ENCODE results near the gene WFDC12.

WFDC12 gene

GRCh38 chr20:45114465-45115385, 9.5 kb downstream of the WFDC12 start, which contains the start of gene WFDC5:
TSS of gene WFDC5 (minus strand) at chr20:45115174. CDS start at chr20:45115083, 91 bp downstream.
- DNase-seq = no peak

DNA sequence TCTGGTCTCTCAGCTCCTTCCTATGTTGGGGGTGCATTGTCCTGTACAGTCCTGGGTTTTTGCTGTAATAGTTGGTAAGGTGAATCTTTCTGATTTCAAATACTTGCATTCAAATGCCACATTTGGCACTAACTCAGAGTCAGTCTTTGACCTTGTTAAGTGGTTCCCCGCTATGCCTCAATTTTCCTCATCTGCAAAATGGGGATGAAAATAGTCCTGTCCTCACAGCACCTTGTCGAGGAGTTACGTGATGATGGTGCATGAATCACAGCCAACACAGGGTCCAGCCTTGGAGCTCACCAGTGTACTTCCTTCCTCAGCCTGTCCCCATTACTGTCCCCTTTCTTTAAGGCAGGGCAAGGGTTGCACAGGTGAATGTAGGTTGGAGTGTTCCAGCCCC, 10.4 kb downstream of the WFDC12 start:
- DNase-seq = no peak

- DNase-seq = no peak
Observed at GRCh38 chr20:45112754-45113153, 11.5 kb downstream of the WFDC12 start.

DNA sequence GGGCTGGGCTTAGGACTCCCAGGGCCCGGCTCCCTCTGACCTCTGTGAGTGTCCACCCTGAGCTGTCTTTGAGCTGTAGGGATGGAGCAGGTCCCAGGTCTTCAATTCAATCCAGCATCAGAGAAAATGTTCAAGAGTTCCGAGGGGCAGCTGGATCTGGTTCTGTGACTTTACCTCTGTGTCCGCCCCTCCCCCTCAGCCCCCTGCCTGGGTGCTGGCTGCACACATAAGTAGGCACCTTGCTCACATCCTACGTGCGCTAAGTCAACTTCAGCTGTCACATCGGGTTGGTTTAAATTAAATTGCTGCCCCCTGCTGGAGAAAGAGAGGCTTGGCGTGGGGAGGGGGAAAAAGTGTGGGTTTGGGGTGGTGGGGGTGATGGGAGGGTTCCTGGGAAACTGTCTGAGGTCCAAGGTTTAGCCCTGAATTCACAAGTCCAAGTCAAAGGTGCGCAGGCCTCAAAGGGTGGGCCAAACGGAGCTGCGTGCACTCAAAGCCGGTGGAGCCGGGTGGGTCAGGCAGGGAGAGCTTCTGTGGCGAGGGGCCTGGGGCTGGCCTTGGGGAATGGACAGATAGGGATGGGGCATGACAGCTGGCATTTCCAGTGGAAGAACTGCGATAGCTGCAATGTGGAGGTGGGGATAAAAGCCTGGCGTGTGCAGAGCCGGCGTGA, 12.3 kb downstream of the WFDC12 start:
- DNase-seq = no peak

- peak in 1 of 2 experiments; percentile 50 for DNase-seq
Observed at GRCh38 chr20:45111285-45111684, 13.0 kb downstream of the WFDC12 start.

GRCh38 chr20:45110301-45110700, 14.0 kb downstream of the WFDC12 start:
- no peak for DNase-seq

- no peak for DNase-seq
Observed at GRCh38 chr20:45109634-45110033, 14.6 kb downstream of the WFDC12 start.

DNA sequence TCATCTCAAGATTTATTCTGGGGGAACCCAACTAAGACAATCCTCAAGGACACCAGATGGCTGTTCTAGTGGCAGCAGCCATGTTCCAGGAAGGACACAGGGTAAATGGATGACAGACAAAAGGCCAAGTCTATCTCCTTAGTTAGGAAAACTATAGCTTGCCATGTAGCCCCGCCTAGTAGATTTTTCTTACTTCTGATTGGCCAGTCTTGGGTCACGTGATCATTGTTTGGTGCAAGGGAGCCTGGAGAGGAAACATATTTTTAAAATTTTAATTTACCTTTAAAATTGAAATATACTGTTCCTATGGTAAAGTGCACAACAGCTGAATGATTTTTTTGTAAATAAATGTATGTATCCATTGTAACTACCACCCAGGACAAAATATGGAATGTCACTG, 18.9 kb downstream of the WFDC12 start:
- peak in 1 of 2 experiments; percentile 23 for DNase-seq

GRCh38 chr20:45104786-45105185, 19.5 kb downstream of the WFDC12 start:
- peak in 1 of 2 experiments; percentile 28 for DNase-seq

DNA sequence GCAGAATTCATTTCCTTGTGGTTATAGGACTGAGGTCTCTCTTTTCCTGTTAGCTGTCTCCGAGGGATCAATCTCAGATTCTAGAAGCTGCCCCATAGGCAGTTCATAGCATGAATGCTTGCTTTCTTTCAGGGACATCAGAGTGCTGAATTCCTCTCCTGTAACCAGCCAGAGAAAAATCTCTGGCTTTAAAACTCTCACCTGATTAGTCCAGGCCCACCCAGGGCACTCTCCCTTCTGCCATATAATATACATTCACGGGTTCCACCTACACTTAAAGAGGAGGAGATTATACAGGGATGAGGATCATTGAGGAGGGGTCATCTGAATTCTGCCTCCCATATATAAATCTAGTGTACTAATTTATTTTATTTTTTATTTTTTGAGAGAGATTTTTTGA, 21.2 kb downstream of the WFDC12 start:
- DNase-seq = no peak

DNA sequence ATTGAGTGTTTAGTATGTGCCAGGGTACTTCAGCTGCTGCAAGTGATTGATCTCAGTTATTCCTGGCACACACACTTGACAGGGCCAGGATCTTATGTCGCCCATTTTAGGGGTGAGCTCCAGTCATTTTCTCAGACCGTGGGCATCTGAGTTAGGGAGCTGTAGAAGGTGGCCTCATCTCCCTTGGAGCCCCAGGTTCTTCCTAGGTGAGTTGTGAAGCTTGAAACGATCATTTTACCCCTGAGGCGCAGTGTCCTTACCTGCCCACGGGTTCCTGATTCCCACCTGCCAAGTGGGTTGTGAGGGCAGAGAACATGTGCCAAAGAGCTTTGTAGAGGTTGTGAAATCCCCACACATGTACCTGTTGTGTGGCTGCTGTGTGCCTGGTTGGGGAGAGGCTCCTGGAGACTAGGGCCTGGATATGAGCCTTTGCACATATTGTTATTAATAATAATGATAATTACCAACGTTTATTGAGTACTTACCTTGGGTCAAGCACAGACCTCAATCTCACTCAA, 22.9 kb downstream of the WFDC12 start:
- DNase-seq = no peak

DNA sequence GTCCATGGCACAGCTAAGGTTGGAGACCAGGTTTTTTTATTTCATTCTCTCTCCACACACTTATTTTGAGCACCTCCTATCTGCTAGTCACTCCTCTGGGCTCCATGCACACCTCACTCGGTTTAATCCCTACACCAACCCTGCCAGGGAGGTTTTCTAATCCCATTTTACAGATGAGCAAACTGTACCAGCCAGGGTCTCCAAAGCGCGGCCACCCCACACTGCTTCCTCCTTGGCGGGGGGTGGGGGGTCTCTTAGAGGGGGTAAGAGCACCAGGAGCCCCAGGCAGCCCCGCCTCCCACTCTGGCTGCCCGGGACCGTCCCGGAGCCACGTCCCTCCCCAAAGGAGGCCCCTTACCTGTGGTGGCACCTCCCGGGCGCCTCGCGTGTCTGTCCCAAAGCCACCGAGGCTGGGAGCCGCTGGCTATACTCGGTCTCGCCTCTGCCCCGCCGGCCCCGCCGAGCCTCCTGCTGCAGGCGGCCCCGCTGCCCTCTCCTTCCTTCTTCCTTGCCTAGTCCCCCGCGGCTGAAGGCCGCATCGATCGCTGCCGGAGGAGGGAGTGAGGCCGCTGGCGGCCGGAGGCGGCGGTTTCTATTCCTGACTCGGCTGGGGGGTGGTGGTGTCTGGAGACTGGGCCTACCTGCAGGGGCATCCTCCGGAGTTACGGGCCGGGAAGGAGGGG, 23.6 kb downstream of the WFDC12 start, which contains the start of gene KCNS1:
Gene KCNS1 (minus strand): TSS at position 565 of the 683 bp plus-strand sequence. CDS start 1,891 bp downstream, outside the sequence.
- no peak for DNase-seq

DNA sequence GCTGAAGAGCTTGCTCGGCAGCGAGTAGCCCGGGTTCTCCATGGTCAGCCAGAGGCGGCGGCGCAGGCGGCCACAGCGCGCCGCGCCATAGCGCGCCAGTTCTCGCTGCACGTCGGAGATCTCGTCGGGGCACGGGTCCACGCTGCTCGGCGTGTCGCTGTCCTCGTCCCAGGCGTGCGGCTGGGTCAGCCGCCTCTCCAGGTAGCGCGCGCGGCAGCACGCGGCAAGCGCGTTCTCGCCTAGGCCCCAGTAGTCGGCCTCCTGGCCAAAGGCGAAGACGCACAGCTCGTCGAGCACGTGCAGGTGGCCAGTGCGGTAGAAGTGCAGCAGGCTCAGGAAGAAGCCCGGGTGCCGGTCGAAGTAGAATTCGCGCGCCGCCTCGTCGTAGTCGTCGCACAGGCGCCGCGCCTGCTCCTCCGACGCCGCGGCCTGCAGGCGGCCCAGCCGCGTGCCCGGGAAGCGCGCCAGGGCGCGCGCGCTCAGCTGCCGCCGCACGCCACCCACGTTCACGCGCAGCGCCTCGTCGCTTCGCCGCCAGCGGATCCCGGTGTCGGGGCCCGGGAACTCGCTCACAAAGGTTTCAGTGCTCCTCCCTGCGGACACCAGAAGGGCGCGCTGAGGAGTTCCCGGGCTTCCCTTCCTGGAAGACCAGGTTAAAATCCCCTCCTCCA, 26.0 kb downstream of the WFDC12 start:
- DNase-seq = no peak

DNA sequence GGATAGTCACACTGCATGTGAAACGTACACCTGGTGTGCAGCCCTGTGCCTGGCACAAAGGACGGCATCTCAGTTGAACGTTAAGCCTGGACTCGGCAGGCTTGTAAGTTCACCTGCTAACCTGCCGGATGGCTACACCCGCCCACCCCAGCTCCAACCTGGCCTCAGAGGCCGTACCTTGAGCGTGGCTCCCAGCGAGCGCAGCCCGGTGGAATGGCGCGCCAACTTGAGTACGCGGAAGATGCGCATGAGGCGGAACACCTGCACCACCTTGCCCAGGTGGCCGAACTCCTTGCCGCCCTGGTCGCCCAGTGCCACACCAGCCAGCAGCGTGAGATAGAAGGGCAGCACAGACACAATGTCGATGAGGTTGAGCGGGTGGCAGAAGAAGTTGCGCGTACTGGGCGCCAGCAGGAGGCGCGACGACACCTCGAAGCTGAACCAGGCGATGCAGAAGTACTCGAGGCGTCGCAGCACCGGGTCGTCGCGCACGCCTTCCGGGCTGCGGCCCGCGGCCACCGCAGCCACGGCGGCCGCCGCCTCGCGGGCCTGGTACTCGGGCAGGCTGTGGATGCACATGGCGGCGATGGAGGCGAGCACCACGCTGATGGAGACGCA, 26.7 kb downstream of the WFDC12 start:
- no peak for DNase-seq

- peak in 1 of 2 experiments; percentile 33 for DNase-seq
Observed at GRCh38 chr20:45096781-45097180, 27.5 kb downstream of the WFDC12 start.

DNA sequence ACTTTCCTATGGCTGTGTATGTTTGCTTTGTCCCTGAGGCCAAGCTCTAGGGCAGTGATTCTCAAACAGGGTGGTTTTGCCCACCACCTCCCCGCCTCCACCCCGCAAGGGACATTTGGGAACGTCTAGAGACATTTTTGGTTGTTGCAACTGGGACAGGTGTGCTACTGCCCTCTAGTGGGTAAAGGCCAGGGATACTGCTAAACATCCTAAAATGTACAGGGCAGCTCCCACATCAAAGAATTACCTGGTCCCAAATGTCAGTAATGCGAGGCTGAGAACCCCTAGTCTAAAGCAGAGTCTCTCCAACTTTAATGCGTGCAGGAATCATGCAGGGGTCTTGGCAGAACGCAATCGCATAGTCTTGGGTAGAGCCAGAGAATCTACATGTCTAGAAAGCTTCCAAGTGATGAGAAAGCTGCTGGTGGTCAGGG, 28.4 kb downstream of the WFDC12 start:
- peak; percentile 53 to 72 for DNase-seq

DNA sequence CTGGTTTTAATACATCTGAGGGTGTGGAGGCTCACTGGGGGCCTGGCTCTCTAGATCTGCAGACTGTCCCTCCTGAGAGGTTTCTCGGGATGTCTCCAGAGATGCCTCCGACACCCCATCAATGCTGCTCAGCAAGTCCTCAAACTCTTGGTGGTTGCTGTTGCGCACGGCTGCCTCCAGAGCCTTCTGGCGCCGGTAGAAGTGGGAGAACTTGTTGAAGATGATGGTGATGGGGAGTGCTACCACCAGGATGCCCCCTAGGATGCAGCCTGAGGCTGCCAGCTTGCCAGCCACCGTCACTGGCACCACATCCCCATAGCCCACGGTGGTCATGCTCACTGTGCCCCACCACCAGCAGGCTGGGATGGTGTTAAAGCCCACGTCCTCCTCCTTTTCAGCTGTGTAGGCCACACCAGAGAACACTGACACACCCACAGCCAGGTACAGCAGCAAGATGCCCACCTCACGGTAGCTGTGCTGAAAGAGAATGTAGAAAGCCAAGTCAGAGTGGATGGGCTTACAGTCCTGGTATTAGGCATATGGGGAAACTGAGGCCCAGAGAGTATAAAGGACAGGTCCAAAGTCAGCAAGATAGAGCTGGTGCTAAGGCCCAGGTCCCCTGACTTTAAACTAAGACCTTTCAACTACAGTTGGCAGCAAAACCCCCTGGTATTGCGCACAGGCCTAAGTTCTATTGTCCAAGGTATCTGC, 29.2 kb downstream of the WFDC12 start:
- DNase-seq = no peak

GRCh38 chr20:45094201-45094600, 30.1 kb downstream of the WFDC12 start:
- DNase-seq = no peak

GRCh38 chr20:45092898-45093297, 31.4 kb downstream of the WFDC12 start:
- no peak for DNase-seq

DNA sequence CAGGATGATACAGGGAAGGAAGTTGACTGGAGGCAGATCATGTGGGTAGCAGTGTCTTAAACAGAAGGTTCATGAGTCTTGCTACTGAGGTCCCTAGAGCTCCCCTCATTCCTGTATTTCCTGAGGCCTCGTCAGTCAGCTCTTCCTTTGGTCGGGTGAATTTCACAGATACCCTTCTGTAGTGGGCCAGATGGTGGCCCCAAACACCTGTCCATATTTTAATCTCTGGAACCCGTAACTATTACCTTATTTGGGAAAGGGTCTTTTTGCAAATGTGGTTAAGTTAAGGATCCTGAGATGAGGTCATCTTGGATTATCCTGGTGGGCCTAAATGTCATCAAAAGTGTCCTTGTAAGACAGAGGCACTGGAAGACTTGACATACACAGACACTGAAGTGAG, 32.9 kb downstream of the WFDC12 start:
- no peak for DNase-seq

- DNase-seq = no peak
Observed at GRCh38 chr20:45090481-45090880, 33.8 kb downstream of the WFDC12 start.
